Measurements from ENCODE around the gene GNPTAB.
A peak's percentile ranks its signal among the peaks of the same experiment; 100 is the strongest.
"Not testable (repeated sequence)": the region's sequence is repeated elsewhere in the genome, so short reads cannot be mapped to it uniquely, and the experiment has no call there.

Gene GNPTAB

GRCh38 chr12:101830367-101831325, at the start of gene GNPTAB:
GNPTAB (minus strand) TSS chr12:101830959; CDS start chr12:101830675, 284 bp downstream.
- DNase-seq: peak; percentile 67

- no peak for DNase-seq
These were observed 47.6 kb upstream of the GNPTAB start for GRCh38 chr12:101878243-101878821.

- DNase-seq: no peak
These were observed 47.1 kb upstream of the GNPTAB start for GRCh38 chr12:101877806-101878242.

GRCh38 chr12:101876861-101877805, 46.4 kb upstream of the GNPTAB start, which contains the start of gene DRAM1:
DRAM1 (plus strand) TSS chr12:101877580; CDS start chr12:101877790, 210 bp downstream.
- DNase-seq: peak; percentile 19

GRCh38 chr12:101876322-101876860, 45.6 kb upstream of the GNPTAB start:
- DNase-seq: no peak

GRCh38 chr12:101875162-101875561, 44.4 kb upstream of the GNPTAB start:
- DNase-seq: no peak

- no peak for DNase-seq
These were observed 40.2 kb upstream of the GNPTAB start for GRCh38 chr12:101870925-101871324.

- not testable (repeated sequence) for DNase-seq
These were observed 36.9 kb upstream of the GNPTAB start for GRCh38 chr12:101867619-101868018.

GRCh38 chr12:101866615-101867373, 36.0 kb upstream of the GNPTAB start:
- no peak for DNase-seq

- no peak for DNase-seq
These were observed 33.2 kb upstream of the GNPTAB start for GRCh38 chr12:101863981-101864380.

- DNase-seq: no peak
These were observed 31.5 kb upstream of the GNPTAB start for GRCh38 chr12:101862245-101862644.

GRCh38 chr12:101861688-101862087, 30.9 kb upstream of the GNPTAB start:
- DNase-seq: not testable (repeated sequence)

- DNase-seq: no peak
These were observed 29.2 kb upstream of the GNPTAB start for GRCh38 chr12:101859664-101860607.

GRCh38 chr12:101858361-101858760, 27.6 kb upstream of the GNPTAB start:
- DNase-seq: no peak

- DNase-seq: no peak
These were observed 26.3 kb upstream of the GNPTAB start for GRCh38 chr12:101857043-101857558.

GRCh38 chr12:101856614-101857013, 25.9 kb upstream of the GNPTAB start:
- DNase-seq: not testable (repeated sequence)

- no peak for DNase-seq
These were observed 25.2 kb upstream of the GNPTAB start for GRCh38 chr12:101855976-101856375.

- DNase-seq: no peak
These were observed 24.7 kb upstream of the GNPTAB start for GRCh38 chr12:101855364-101855884.

GRCh38 chr12:101854747-101855146, 24.0 kb upstream of the GNPTAB start:
- DNase-seq: no peak

- no peak for DNase-seq
These were observed 22.2 kb upstream of the GNPTAB start for GRCh38 chr12:101852998-101853397.
